GM12873 (cell line): ENCODE data around the gene GAS7.

Source experiments
- CTCF ChIP-seq: IDR thresholded peaks from 2 replicates; pipeline ENCODE4 v1.5.1; 2012; ENCODE audit warnings: low read depth, mild to moderate bottlenecking, moderate library complexity, low read length, control low read depth; ENCODE audit not compliant: insufficient read depth; ENCODE audit errors: missing control alignments

GAS7 gene

GRCh38 chr17:10091046-10091445 is 107.4 kb downstream of the GAS7 start:
- no peak for TF ChIP-seq CTCF

GRCh38 chr17:10089196-10089804 is 109.1 kb downstream of the GAS7 start:
- no peak for TF ChIP-seq CTCF

- no peak for TF ChIP-seq CTCF
These were observed 110.0 kb downstream of the GAS7 start for GRCh38 chr17:10088444-10088843.

- no peak for TF ChIP-seq CTCF
These were observed 111.1 kb downstream of the GAS7 start for GRCh38 chr17:10087355-10087754.

GRCh38 chr17:10083864-10084263 is 114.5 kb downstream of the GAS7 start:
- TF ChIP-seq CTCF, result no peak

GRCh38 chr17:10082795-10083194 is 115.6 kb downstream of the GAS7 start:
- TF ChIP-seq CTCF, result no peak

GRCh38 chr17:10081571-10082169 is 116.7 kb downstream of the GAS7 start:
- no peak for TF ChIP-seq CTCF
